Activated naive CD4-positive, alpha-beta T cell treated with anti-CD3 and anti-CD28 coated beads, Interleukin-2, amount 50 U/mL, for 24 hours (primary cell): Measurements from ENCODE around the gene MRPL51.
"Not testable (repeated sequence)": the region's sequence is repeated elsewhere in the genome, so short reads cannot be mapped to it uniquely, and the experiment has no call there.

Source experiments
- H3K27ac Mint-ChIP-seq: one replicate; pipeline ENCODE4 v1.8.0; 2021; ENCODE audit warnings: mild to moderate bottlenecking, mixed read lengths
- H3K27me3 Mint-ChIP-seq: one replicate; pipeline ENCODE4 v1.8.0; 2021; ENCODE audit warnings: mixed read lengths
- H3K36me3 Mint-ChIP-seq: one replicate; pipeline ENCODE4 v1.8.0; 2021; ENCODE audit warnings: mixed read lengths
- H3K4me1 Mint-ChIP-seq: one replicate; pipeline ENCODE4 v1.8.0; 2021; ENCODE audit warnings: mixed read lengths
- H3K4me3 Mint-ChIP-seq: one replicate; pipeline ENCODE4 v1.8.0; 2021; ENCODE audit warnings: mild to moderate bottlenecking, mixed read lengths
- H3K9me3 Mint-ChIP-seq: one replicate; pipeline ENCODE4 v1.8.0; 2021; ENCODE audit warnings: mixed read lengths

Gene MRPL51

DNA sequence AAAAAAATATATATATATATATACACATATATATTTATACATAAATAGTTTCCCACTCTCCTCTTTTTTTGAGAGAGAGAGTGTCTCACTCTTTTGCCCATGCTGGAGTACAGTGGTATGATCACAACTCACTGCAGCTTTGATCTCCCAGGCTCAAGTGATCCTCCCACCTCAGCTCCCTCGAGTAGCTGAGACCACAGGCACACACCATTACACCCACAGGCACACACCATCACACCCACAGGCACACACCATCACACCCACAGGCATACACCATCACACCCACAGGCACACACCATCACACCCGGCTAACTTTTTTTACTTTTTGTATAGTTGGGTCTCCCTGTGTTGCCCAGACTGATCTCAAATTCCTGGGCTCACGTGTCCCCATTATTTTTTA lies 27.1 kb upstream of the MRPL51 start:
- Mint-ChIP-seq H3K36me3 (peaks cover 18% of the 10 kb centered on the region), H3K27me3 (no peaks in the 10 kb centered on the region), H3K4me3 (no peak overlapping the region), H3K4me1 (no peaks in the 10 kb centered on the region), H3K27ac (peak overlapping the region; percentile 72), H3K9me3 (no peaks in the 10 kb centered on the region)

DNA sequence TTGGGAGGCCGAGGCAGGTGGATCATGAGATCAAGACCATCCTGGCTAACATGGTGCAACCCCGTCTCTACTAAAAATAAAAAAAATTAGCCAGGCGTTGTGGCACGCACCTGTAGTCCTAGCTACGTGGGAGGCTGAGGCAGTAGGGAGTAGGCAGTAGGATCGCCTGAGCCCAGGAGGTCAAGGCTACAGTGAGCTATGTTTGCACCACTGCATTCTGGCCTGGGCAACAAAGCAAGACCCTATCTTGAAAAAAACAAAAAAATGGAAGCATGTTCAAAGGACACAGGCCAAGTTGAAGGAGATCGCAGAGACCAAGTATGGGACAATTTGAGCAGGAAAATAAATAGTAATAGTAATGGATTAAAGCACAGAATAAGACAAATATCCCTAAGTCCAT lies 15.0 kb upstream of the MRPL51 start:
- Mint-ChIP-seq H3K4me3 (no peak overlapping the region), H3K27me3 (no peaks in the 10 kb centered on the region), H3K36me3 (peaks cover 12% of the 10 kb centered on the region), H3K4me1 (peaks cover 10% of the 10 kb centered on the region), H3K27ac (no peak overlapping the region), H3K9me3 (no peaks in the 10 kb centered on the region)

DNA sequence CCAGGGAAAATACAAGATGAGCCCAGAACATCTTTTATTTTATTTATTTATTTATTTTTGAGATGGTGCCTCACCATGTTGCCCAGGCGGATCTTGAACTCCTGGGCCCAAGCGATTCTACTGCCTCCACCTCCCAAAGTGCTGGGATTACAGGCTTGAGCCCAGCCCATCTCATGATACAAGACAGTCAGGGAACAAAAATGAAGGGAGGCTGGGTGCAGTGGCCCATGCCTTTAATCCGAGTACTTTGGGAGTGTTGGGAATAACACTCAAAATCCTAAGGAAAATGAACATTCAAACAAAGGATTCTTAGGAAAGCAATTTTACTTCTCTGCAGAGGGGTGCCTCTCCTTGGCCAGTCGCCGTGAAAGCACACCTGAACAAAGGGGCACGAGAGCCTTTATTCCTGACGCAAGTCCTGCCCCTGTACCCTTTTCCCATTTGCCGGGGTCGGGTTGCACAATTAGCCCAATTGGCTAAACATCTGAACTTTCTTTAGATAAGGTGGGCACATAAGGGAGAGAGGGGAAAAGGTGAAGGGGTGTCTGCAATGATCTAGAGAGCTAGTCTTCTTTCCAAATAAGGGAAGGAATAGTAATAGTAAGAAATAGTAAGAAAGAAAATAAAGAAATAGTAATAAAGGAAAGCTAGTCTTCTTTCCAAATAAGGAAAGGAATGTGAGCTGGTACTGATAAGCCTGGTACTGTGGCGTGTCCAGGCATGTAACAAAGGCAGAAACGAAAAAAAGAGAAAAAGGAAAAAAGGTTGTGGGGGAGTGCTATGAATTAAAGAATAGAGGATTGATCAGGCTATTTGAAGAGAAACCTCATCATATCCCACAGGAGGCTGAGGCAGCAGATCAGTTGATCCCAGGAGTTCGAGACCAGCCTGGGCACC lies 14.3 kb upstream of the MRPL51 start:
- Mint-ChIP-seq H3K9me3 (no peaks in the 10 kb centered on the region), H3K4me3 (no peak overlapping the region), H3K36me3 (peaks cover 9% of the 10 kb centered on the region), H3K27ac (no peak overlapping the region), H3K4me1 (peaks cover 10% of the 10 kb centered on the region), H3K27me3 (no peaks in the 10 kb centered on the region)

DNA sequence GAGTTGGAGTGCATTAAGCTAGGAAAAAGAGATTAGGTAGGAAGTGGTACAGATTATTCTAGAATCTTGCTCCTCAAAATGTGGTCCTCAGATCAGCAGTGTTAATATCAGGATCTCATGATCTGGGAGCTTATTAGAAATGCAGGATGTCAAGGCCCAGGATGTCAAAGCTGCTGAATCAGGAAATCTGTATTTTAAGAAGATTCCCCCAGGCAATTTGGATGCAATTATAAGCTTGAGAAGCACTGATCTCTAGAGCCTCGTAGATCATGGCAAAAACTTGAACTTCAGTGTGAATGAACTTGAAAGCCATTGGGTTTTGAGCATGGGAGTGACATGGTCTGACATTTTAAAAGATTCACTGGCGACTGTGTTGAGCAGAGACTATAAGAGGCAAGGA lies 7.4 kb upstream of the MRPL51 start:
- Mint-ChIP-seq H3K36me3 (peaks cover under 1% of the 10 kb centered on the region), H3K27me3 (no peaks in the 10 kb centered on the region), H3K27ac (no peak overlapping the region), H3K4me3 (no peak overlapping the region), H3K9me3 (no peaks in the 10 kb centered on the region), H3K4me1 (peaks cover 18% of the 10 kb centered on the region)

DNA sequence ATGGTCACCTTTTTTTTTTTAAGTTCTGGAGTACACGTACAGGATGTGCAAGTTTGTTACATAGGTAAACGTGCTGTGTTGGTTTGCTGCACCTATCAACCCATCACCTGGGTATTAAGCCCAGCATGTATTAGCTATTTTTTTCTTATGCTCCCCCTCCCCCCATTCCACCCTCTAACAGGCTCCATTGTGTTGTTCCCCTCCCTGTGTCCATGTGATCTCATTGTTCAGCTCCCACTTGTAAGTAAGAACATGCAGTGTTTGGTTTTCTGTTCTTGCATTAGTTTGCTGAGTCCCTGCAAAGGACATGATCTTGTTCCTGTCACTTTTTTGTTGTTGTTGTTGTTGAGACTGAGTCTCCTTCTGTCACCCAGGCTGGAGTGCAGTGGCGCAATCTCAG lies 4.2 kb upstream of the MRPL51 start:
- H3K4me1 Mint-ChIP-seq = peaks cover 32% of the 10 kb centered on the region
- H3K4me3 Mint-ChIP-seq, H3K27me3 Mint-ChIP-seq, H3K36me3 Mint-ChIP-seq, H3K9me3 Mint-ChIP-seq: not testable (repeated sequence)
- peak overlapping the region; percentile 86 for H3K27ac Mint-ChIP-seq

DNA sequence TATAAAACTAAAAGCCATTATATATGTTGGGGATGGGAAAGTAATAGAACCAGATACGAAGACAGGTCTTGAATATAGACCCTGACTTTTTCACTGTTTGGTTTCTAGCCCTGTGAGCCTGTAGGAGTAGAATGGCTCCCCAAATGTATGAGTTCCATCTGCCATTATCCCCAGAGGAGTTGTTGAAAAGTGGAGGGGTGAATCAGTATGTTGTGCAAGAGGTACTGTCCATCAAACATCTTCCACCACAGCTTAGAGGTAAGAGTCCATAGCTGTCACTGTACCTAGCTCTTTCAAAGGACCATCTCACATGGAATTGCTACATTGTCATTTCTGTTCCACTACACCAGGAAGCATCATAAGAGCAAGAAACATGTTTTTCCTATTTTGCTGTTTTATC lies 1.9 kb upstream of the MRPL51 start:
- Mint-ChIP-seq H3K4me3 (peak overlapping the region; percentile 94), H3K9me3 (no peaks in the 10 kb centered on the region), H3K36me3 (peaks cover 9% of the 10 kb centered on the region), H3K27ac (peak overlapping the region; percentile 95), H3K27me3 (no peaks in the 10 kb centered on the region), H3K4me1 (peaks cover 38% of the 10 kb centered on the region)

DNA sequence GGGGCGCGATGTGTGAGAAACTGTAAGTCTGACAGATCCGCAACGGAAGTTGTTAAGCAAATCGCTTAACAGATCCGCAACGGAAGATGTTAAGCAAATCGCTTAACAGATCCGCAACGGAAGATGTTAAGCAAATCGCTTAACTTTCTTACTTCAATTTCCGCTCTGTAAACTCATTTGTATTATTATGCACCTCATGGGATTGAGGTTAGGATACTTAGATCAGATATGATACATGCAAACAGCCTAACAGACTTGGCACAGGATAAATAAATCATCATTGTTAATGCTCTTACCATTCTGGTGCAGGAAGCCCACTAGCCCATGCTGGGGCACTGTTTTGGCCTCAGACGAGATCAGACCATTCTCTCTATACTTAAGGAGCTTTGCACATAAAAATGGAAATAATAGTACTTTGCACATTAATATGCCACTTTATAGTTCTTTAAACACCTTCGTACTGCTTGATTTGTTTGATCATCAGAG lies 1.2 kb upstream of the MRPL51 start:
- H3K4me1 Mint-ChIP-seq = peaks cover 38% of the 10 kb centered on the region
- H3K27ac Mint-ChIP-seq = peak overlapping the region; percentile 95
- no peaks in the 10 kb centered on the region for H3K9me3 Mint-ChIP-seq
- H3K36me3 Mint-ChIP-seq = peaks cover 9% of the 10 kb centered on the region
- H3K27me3 Mint-ChIP-seq = no peaks in the 10 kb centered on the region
- peak overlapping the region; percentile 94 for H3K4me3 Mint-ChIP-seq

DNA sequence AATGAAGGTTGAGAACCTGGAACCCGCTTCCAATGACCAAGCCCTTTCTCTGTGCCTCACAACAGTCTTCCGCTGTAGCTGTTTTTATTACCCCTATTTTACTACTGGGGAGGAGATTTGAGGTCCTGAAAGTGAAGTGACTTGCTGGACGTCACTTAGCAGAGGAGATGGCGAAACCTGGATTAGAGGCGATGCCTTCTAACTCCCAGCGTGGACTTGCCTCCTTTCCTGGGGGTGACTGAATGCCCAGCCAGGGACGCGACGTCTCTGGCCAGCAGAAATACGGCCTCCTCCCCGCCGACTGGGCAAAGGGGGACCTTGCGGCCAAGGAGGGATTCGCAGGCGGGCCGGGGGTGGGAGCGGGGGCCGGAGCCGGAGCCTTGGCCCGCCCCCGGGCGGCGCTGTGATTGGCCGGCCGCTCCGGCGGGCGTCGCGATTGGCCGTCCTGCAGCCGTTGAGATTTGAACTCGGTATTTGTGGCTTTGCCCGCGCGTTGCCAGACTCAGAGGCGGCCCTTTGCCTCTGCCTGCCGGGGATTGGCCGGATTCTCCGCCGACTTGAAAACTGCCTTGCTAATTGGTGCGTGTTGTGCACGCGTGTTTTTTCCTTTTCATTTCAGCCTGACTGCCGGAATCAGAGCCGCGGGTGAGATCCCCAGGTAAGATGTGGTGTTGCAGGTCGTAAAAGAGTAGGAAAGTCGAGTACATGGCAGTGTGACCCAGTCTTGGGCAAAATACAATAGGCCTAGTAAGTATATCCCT lies 615 bp upstream of the MRPL51 start, which contains the start of gene NCAPD2:
Gene NCAPD2 (plus strand): TSS at position 606 of the 761 bp plus-strand sequence. CDS start 997 bp downstream, outside the sequence.
- no peaks in the 10 kb centered on the region for H3K9me3 Mint-ChIP-seq
- H3K27ac Mint-ChIP-seq = peak within 1 kb of the TSS; percentile 95
- H3K4me1 Mint-ChIP-seq = peaks cover 38% of the 10 kb centered on the region
- peak within 1 kb of the TSS; percentile 94 for H3K4me3 Mint-ChIP-seq
- no peaks in the 10 kb centered on the region for H3K27me3 Mint-ChIP-seq
- H3K36me3 Mint-ChIP-seq = peaks cover 9% of the 10 kb centered on the region

DNA sequence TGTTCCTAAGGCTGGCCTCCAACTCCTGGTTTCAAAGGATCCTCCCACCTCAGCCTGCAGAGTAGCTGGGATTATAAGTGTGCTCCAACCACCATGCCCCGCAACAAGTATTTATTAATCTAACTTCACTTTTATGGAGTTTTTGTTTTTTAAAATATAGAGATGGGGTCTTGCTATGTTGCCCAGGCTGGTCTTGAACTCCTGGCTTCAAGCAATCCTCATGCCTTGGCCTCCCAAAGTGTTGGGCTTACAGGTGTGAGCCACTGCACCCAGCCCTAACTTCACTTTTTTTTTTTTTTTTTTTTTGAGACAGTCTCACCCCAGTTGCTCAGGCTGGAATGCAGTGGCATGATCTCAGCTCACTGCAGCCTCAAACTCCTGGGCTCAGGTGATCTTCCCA lies 2.4 kb downstream of the MRPL51 start:
- H3K4me1 Mint-ChIP-seq = peaks cover 22% of the 10 kb centered on the region
- not testable (repeated sequence) for H3K27ac Mint-ChIP-seq, H3K36me3 Mint-ChIP-seq, H3K4me3 Mint-ChIP-seq, H3K9me3 Mint-ChIP-seq, H3K27me3 Mint-ChIP-seq

DNA sequence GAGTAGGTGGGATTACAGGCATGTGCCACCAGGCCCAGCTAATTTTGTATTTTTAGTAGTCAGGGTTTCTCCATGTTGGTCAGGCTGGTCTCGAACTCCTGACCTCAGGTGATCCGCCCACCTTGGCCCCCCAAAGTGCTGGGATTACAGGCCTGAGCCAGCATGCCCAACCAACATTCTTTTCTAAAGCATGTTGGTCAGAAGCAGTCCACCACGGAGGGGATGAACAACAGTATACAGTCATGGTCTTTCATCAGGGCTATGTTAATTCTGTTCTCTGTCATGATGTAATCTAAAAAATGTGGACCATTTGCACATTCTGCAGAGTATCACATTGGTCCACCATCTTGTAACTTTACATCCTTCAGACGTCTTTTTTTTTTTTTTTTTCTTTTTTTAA lies 3.6 kb downstream of the MRPL51 start:
- Mint-ChIP-seq H3K4me1 (peaks cover 10% of the 10 kb centered on the region), H3K9me3 (no peaks in the 10 kb centered on the region), H3K27me3 (no peaks in the 10 kb centered on the region), H3K27ac (no peak overlapping the region), H3K36me3 (peaks cover 6% of the 10 kb centered on the region), H3K4me3 (no peak overlapping the region)

DNA sequence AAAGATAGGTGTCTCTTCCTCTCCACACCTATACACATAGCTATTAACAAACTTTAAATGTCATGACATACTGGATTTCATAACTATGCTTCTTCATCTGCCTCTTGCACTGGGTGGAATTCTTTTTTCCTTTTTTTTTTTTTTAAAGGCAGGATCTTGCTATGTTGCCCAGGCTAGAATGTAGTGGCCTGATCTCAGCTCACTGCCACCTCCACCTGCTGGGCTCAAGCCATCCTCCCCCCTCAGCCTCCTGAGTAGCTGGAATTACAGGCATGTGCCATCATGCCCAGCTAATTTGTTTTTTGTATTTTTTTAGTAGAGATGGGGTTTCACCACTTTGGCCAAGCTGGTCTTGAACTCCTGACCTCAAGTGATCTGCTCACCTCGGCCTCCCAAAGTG lies 4.8 kb downstream of the MRPL51 start:
- Mint-ChIP-seq H3K36me3 (peaks cover 6% of the 10 kb centered on the region), H3K27me3 (no peaks in the 10 kb centered on the region), H3K4me3 (no peak overlapping the region), H3K27ac (no peak overlapping the region), H3K9me3 (no peaks in the 10 kb centered on the region), H3K4me1 (peaks cover 7% of the 10 kb centered on the region)

DNA sequence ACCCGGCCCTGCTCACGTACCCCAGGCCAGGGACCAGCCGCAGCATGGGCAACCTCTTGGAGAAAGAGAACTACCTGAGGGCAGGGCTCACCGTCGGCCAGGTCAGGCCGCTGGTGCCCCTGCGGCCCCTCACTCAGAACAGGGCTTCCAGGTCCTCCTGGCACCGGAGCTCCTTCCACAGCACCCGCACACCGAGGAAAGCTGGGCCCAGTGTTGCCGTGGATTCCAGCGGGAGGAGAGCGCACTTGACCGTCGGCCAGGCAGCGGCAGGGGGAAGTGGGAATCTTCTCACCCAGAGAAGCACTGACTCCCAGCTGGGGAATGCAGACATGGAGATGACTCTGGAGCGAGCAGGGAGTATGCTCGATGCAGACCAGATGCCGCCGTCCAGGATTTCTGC lies 14.6 kb downstream of the MRPL51 start:
- no peak overlapping the region for H3K4me3 Mint-ChIP-seq
- H3K27ac Mint-ChIP-seq = no peak overlapping the region

DNA sequence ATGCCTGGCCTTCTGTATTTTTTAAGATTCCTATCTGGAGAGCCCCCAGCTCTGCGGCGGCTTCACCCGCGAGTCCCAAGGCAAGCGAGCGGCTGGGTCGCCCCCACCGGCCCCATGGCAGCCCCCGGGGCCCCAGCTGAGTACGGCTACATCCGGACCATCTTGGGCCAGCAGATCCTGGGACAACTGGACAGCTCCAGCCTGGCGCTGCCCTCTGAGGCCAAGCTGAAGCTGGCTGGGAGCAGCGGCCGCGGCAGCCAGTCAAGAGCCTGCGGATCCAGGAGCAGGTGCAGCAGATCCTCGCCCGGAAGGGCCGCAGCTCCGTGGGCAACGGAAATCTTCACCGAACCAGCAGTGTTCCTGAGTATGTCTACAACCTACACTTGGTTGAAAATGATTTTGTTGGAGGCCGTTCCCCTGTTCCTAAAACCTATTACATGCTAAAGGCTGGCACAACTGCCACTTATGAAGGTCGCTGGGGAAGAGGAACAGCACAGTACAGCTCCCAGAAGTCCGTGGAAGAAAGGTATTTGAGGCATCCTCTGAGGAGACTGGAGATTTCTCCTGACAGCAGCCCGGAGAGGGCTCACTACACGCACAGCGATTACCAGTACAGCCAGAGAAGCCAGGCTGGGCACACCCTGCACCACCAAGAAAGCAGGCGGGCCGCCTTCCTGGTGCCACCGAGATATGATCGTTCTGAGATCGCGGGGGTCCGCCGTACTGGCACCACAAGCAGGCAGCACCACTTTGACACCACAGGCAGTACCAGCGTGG lies 15.3 kb downstream of the MRPL51 start:
- H3K9me3 Mint-ChIP-seq, H3K4me3 Mint-ChIP-seq, H3K27ac Mint-ChIP-seq, H3K27me3 Mint-ChIP-seq, H3K4me1 Mint-ChIP-seq, H3K36me3 Mint-ChIP-seq: not testable (repeated sequence)

More for the DNA sequence above, 14.6 kb downstream of the MRPL51 start:
- no peaks in the 10 kb centered on the region for H3K9me3 Mint-ChIP-seq
- no peaks in the 10 kb centered on the region for H3K36me3 Mint-ChIP-seq
- H3K27me3 Mint-ChIP-seq = no peaks in the 10 kb centered on the region
- H3K4me1 Mint-ChIP-seq = no peaks in the 10 kb centered on the region

DNA sequence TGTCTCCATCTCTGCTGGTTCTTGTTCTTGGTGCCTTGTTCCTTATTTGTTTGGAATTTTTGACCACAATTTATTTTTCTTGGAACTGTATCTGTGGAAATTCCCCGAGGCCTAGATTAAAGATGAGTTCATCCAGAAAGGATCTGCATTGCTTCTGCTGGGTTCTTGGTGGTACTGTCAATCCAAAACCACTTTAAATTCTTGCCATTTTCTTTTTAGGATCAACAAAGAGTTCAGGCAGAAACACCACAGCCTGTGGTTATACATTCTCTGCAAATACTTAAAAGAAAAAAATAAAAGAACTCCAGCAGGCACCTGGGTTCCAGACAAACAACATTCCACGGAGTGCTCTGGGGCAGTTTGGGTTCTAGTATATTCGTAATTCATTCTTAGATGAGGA lies 16.6 kb downstream of the MRPL51 start:
- H3K27ac Mint-ChIP-seq = no peak overlapping the region
- H3K4me1 Mint-ChIP-seq = peaks cover 8% of the 10 kb centered on the region
- no peaks in the 10 kb centered on the region for H3K27me3 Mint-ChIP-seq
- H3K9me3 Mint-ChIP-seq = no peaks in the 10 kb centered on the region
- H3K4me3 Mint-ChIP-seq = no peak overlapping the region
- H3K36me3 Mint-ChIP-seq = no peaks in the 10 kb centered on the region

DNA sequence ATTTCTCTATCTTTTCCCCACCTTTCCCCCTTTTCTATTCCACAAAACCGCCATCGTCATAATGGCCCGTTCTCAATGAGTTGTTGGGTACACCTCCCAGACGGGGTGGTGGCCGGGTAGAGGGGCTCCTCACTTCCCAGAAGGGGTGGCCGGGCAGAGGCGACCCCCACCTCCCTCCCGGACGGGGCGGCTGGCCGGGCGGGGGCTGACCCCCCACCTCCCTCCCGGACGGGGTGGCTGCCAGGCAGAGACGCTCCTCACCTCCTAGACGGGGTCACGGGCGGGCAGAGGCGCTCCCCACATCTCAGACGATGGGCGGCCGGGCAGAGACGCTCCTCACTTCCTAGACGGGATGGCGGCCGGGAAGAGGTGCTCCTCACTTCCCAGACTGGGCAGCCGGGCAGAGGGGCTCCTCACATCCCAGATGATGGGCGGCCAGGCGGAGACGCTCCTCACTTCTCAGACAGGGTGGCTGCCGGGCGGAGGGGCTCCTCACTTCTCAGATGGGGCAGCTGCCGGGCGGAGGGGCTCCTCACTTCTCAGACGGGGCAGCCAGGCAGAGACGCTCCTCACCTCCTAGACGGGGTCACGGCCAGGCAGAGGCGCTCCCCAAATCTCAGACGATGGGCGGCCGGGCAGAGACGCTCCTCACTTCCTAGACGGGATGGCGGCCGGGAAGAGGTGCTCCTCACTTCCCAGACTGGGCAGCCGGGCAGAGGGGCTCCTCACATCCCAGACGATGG lies 17.7 kb downstream of the MRPL51 start:
- not testable (repeated sequence) for H3K27ac Mint-ChIP-seq, H3K36me3 Mint-ChIP-seq, H3K9me3 Mint-ChIP-seq, H3K4me3 Mint-ChIP-seq, H3K27me3 Mint-ChIP-seq
- peaks cover 17% of the 10 kb centered on the region for H3K4me1 Mint-ChIP-seq
